CD4-positive, alpha-beta T cell (primary cell): Measurements from ENCODE around the gene TOMM70. TPM values are rescaled to one million over a fixed set of nuclear protein-coding genes. Genes with fewer than 3 reads are reported as not detected.

Experiments
- ATAC-seq: fragments of 200-7000 bp; cut with Tn5 transposase; one replicate; pipeline ENCODE4 v1.10.0; 2022; ENCODE audit warnings: mild to moderate bottlenecking; ENCODE audit not compliant: poor library complexity
- CTCF ChIA-PET: fragments of 350-600 bp; sonication (Branson Sonifier 250); formaldehyde crosslinking; loops from one replicate; lab custom pipeline; 2021; ENCODE audit warnings: antibody characterized with exemption, inconsistent platforms; lab: Charles Lee
- POLR2A ChIA-PET: fragments of 350-600 bp; sonication (Branson Sonifier 250); formaldehyde crosslinking; loops from one replicate; lab custom pipeline; 2021; ENCODE audit warnings: antibody characterized with exemption, inconsistent platforms; lab: Charles Lee
- DNase-seq, 14 experiments: peaks; one replicate each; pipeline ENCODE4 v3.0.0-alpha.2; 2013 to 2020; ENCODE audit warnings: mixed read lengths in 2 of 14
- H3K27ac ChIP-seq, 2 donors: one replicate each; pipeline versions ENCODE4 v1.5.1 to v1.7.0; 2013; ENCODE audit warnings: low read length in 2 of 2, low read depth in 1 of 2, mild to moderate bottlenecking in 1 of 2
- H3K27me3 ChIP-seq, 2 experiments: 1 replicate in 1 of 2; 2 replicates in 1 of 2; pipeline versions ENCODE4 v1.6.1 to v1.7.0; 2013; ENCODE audit warnings: low read length in 2 of 2, control low read depth in 1 of 2, mild to moderate bottlenecking in 1 of 2, moderate library complexity in 1 of 2; ENCODE audit not compliant: insufficient read depth in 2 of 2, control insufficient read depth in 1 of 2
- H3K36me3 ChIP-seq: one replicate; pipeline ENCODE4 v1.6.1; 2013; ENCODE audit warnings: low read length, control low read depth; ENCODE audit not compliant: insufficient read depth
- H3K4me1 ChIP-seq: one replicate; pipeline ENCODE4 v1.6.1; 2013; ENCODE audit warnings: low read length, control low read depth; ENCODE audit not compliant: insufficient read depth
- H3K4me3 ChIP-seq: one replicate; pipeline ENCODE4 v1.5.1; 2013; ENCODE audit warnings: mild to moderate bottlenecking, low read length, moderate library complexity
- H3K9me3 ChIP-seq, 2 experiments: 1 replicate in 1 of 2; 2 replicates in 1 of 2; pipeline versions ENCODE4 v1.6.1 to v1.7.0; 2013; ENCODE audit warnings: low read length in 2 of 2, mild to moderate bottlenecking in 2 of 2, control low read depth in 1 of 2, moderate library complexity in 1 of 2; ENCODE audit not compliant: control insufficient read depth in 1 of 2, insufficient read depth in 1 of 2
- H3K27ac Mint-ChIP-seq: one replicate; pipeline ENCODE4 v1.8.0; 2020; ENCODE audit warnings: mixed read lengths
- H3K27me3 Mint-ChIP-seq: one replicate; pipeline ENCODE4 v1.8.0; 2021; ENCODE audit warnings: mixed read lengths
- H3K36me3 Mint-ChIP-seq: one replicate; pipeline ENCODE4 v1.8.0; 2021; ENCODE audit warnings: low read depth, mixed read lengths
- H3K4me1 Mint-ChIP-seq: one replicate; pipeline ENCODE4 v1.8.0; 2021; ENCODE audit warnings: low read depth, mixed read lengths
- H3K4me3 Mint-ChIP-seq: one replicate; pipeline ENCODE4 v1.8.0; 2020; ENCODE audit warnings: mild to moderate bottlenecking, mixed read lengths
- H3K9me3 Mint-ChIP-seq: one replicate; pipeline ENCODE4 v1.8.0; 2020; ENCODE audit warnings: mixed read lengths
- CTCF ChIP-seq: fragments of 200-600 bp; IDR thresholded peaks from one replicate; pipeline ENCODE4 v1.8.0; 2022; ENCODE audit warnings: antibody characterized with exemption, mild to moderate bottlenecking
- intact Hi-C, 2 experiments: fragments of 100-400 bp; cut with DNase I in 1 of 2; cut with micrococcal nuclease in 1 of 2; formaldehyde crosslinking; loops; one replicate each; pipeline versions ENCODE4 v1.15.1 to v1.9.0; 2023 to 2025; cut with DNase I, micrococcal nuclease
- total RNA-seq, 174 experiments: library from RNA in 2 of 174; stranded (reverse) in 2 of 174; gene quantifications; one replicate each; pipeline ENCODE4 v1.2.3 and lab custom pipeline; 2021 to 2026

TOMM70 gene
- total RNA-seq, 2 experiments from 2014 or later, result 20.9 to 21.6 TPM

DNA sequence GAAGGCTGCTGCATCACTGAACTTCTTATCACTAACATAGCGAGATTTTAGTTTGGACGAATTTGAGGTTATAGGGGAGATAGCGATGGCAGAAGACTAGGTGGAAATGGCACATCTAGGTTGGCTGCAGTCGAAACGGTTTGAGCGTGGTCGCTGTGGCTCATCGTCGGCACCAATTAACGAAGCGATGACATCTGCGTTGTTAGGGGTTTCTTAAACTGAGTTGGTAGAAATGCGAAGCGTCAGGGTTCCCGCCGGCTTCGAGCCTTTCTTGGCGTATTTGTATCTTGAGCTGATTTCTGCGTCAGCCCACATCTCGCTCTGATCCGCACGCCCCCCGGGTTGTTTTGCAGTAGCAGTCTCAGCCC is 769 bp upstream of the TOMM70 start:
- POLR2A ChIA-PET, result interaction anchor here (0.9 to 3.0 kb wide), 18 partner anchors 9 to 1500 kb away, joined by 3 to 34 read pairs (median 6); partner anchors contain the start of genes CMSS1, DCBLD2, NFKBIZ and NIT2
- DNase-seq, result peak in 13 of 14 experiments; percentile 16 to 81 (median 47)
- Histone ChIP-seq H3K27ac (peak overlapping the region; percentile 76 to 85), H3K27me3 (no peaks in the 10 kb centered on the region), H3K9me3 (peaks cover 0 to 3% of the 10 kb centered on the region in 2 experiments), H3K4me1 (peaks cover 26% of the 10 kb centered on the region), H3K36me3 (no peaks in the 10 kb centered on the region), H3K4me3 (peak overlapping the region; percentile 73)
- peaks cover 22% of the 10 kb centered on the region for H3K36me3 Mint-ChIP-seq
- no peaks in the 10 kb centered on the region for H3K9me3 Mint-ChIP-seq
- intact Hi-C loops, result loop anchor here (1.0 to 10.0 kb wide), 12 partner anchors 43 to 1877 kb away; partner anchors contain the start of genes CMSS1 (in 2 of the 2), CLDND1 (in 1 of the 2), DCBLD2 (in 1 of the 2) and NIT2 (in 1 of the 2)
- CTCF ChIA-PET, result no interaction called here
- peak overlapping the region; percentile 94 for H3K4me3 Mint-ChIP-seq
- TF ChIP-seq CTCF, result no peak
- peak overlapping the region; percentile 92 for H3K27ac Mint-ChIP-seq
- peak; percentile 27 for ATAC-seq
- H3K4me1 Mint-ChIP-seq, result peaks cover 78% of the 10 kb centered on the region
- H3K27me3 Mint-ChIP-seq, result no peaks in the 10 kb centered on the region

- peak in 13 of 14 experiments; percentile 2 to 71 (median 25) for DNase-seq
- peak overlapping the region; percentile 42 to 85 for H3K27ac ChIP-seq
- Mint-ChIP-seq H3K9me3 (no peaks in the 10 kb centered on the region), H3K27me3 (no peaks in the 10 kb centered on the region), H3K36me3 (peaks cover 22% of the 10 kb centered on the region), H3K4me1 (peaks cover 85% of the 10 kb centered on the region), H3K27ac (peak overlapping the region; percentile 92), H3K4me3 (peak overlapping the region; percentile 94)
- H3K4me1 ChIP-seq, result peaks cover 26% of the 10 kb centered on the region
- H3K4me3 ChIP-seq, result peak overlapping the region; percentile 73
- peak; percentile 15 for ATAC-seq
- intact Hi-C loops, result loop anchor here (2.0 to 10.0 kb wide), 10 partner anchors 63 to 1876 kb away; partner anchors contain the start of genes CLDND1 (in 1 of the 2), CMSS1 (in 1 of the 2), DCBLD2 (in 1 of the 2) and NIT2 (in 1 of the 2)
- no peaks in the 10 kb centered on the region for H3K27me3 ChIP-seq
- H3K36me3 ChIP-seq, result no peaks in the 10 kb centered on the region
- no peak for TF ChIP-seq CTCF
- no peaks in the 10 kb centered on the region for H3K9me3 ChIP-seq
- ChIA-PET POLR2A (interaction anchor here (1.4 to 3.0 kb wide), 9 partner anchors 9 to 1174 kb away, joined by 4 to 34 read pairs (median 10); partner anchors contain the start of genes CMSS1, NIT2, PCNP and TBC1D23), CTCF (no interaction called here)
Measured at GRCh38 chr3:100400419-100400779, 490 bp downstream of the TOMM70 start.

DNA sequence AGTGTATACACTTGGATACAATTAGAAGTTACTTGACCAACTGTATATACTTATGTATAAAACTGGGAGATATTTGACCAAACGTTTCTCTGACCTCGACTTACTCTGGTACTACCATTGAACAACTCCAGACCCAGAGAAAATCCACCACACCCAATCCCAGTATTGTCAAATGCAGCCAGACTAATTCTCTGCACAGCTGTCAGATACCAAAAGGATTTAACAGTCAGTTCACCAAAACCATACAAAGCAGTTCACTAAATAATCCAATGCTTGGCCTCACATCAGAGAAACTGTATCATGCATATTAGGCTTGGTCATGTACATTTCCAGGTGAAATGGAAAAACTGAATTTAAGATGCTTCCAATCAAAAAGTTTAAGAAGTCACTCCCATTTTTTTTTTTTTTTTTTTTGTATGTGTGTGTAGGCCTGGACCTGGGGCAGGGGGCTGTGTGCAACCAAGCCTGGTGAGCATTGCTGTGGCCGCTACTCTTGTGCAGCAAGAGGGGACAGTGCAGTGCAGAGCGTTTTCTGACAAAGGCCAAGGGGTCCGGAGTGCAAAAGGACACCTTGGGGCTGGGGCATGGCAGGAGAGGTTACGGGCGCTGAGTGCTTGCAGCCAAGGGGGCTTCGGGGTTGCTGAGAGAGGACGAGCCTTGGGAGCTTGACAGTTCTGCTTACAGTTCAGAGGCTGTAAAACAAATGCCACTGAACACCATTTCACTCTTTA is 1.4 kb downstream of the TOMM70 start:
- intact Hi-C loops, result loop anchor here (2.0 to 10.0 kb wide), 12 partner anchors 62 to 1875 kb away; partner anchors contain the start of genes CLDND1 (in 1 of the 2), CMSS1 (in 1 of the 2), DCBLD2 (in 1 of the 2) and NIT2 (in 1 of the 2)
- CTCF ChIA-PET, result no interaction called here
- Mint-ChIP-seq H3K27me3 (no peaks in the 10 kb centered on the region), H3K4me3 (peak overlapping the region; percentile 94), H3K9me3 (no peaks in the 10 kb centered on the region), H3K36me3 (peaks cover 22% of the 10 kb centered on the region), H3K4me1 (peaks cover 78% of the 10 kb centered on the region), H3K27ac (peak overlapping the region; percentile 92)
- Histone ChIP-seq H3K4me3 (peak overlapping the region; percentile 73), H3K4me1 (peaks cover 28% of the 10 kb centered on the region), H3K9me3 (no peaks in the 10 kb centered on the region), H3K36me3 (peaks cover 2% of the 10 kb centered on the region), H3K27me3 (no peaks in the 10 kb centered on the region), H3K27ac (no peak overlapping the region)
- ATAC-seq (no peak), DNase-seq (peak in 1 of 14 experiments; percentile 15)
- POLR2A ChIA-PET, result interaction anchor here (1.5 to 3.0 kb wide), 5 partner anchors 8 to 582 kb away, joined by 4 to 34 read pairs (median 14); partner anchors contain the start of genes CMSS1 and TBC1D23
- TF ChIP-seq CTCF, result no peak
